Trophoblast cell (in vitro differentiated cells and primary cell): ENCODE data around the gene TIGD2.
A peak's percentile ranks its signal among the peaks of the same experiment; 100 is the strongest.

Experiments used
- DNase-seq, 2 donors: peaks; one replicate each; pipeline ENCODE4 v3.0.0-alpha.2; 2016
- H2AFZ ChIP-seq: 2 replicates; pipeline ENCODE4 v1.6.1; 2013; ENCODE audit warnings: low read length, moderate library complexity, mild to moderate bottlenecking; ENCODE audit not compliant: insufficient read depth, poor library complexity
- H2AK5ac ChIP-seq: 2 replicates; pipeline ENCODE4 v1.6.1; 2013; ENCODE audit warnings: mild to moderate bottlenecking, low read length
- H2BK120ac ChIP-seq: 2 replicates; pipeline ENCODE4 v1.6.1; 2013; ENCODE audit warnings: low read length, mild to moderate bottlenecking, moderate library complexity; ENCODE audit not compliant: insufficient read depth, poor library complexity
- H2BK12ac ChIP-seq: 2 replicates; pipeline ENCODE4 v1.6.1; 2013; ENCODE audit warnings: mild to moderate bottlenecking, low read length, moderate library complexity
- H2BK5ac ChIP-seq: 2 replicates; pipeline ENCODE4 v1.6.1; 2013; ENCODE audit warnings: low read length, low read depth, moderate library complexity, mild to moderate bottlenecking; ENCODE audit not compliant: poor library complexity
- H3K14ac ChIP-seq: 2 replicates; pipeline ENCODE4 v1.6.1; 2013; ENCODE audit warnings: mild to moderate bottlenecking, low read length
- H3K18ac ChIP-seq: 2 replicates; pipeline ENCODE4 v1.6.1; 2013; ENCODE audit warnings: mild to moderate bottlenecking, low read length
- H3K23ac ChIP-seq: 2 replicates; pipeline ENCODE4 v1.6.1; 2013; ENCODE audit warnings: low read length
- H3K27ac ChIP-seq: 2 replicates; pipeline ENCODE4 v1.5.1; 2013; ENCODE audit warnings: low read depth, mild to moderate bottlenecking, inconsistent platforms, low read length, moderate library complexity
- H3K27me3 ChIP-seq: 2 replicates; pipeline ENCODE4 v1.6.1; 2013; ENCODE audit warnings: inconsistent platforms, mild to moderate bottlenecking, low read length, moderate library complexity; ENCODE audit not compliant: insufficient read depth
- H3K36me3 ChIP-seq, 2 experiments: 1 replicate in 1 of 2; 2 replicates in 1 of 2; pipeline ENCODE4 v1.6.1; 2013; ENCODE audit warnings: low read length in 2 of 2, mild to moderate bottlenecking in 2 of 2, moderate library complexity in 1 of 2; ENCODE audit not compliant: insufficient read depth in 2 of 2, control insufficient read depth in 1 of 2
- H3K4ac ChIP-seq: 2 replicates; pipeline ENCODE4 v1.6.1; 2013; ENCODE audit warnings: low read depth, mild to moderate bottlenecking, low read length, moderate library complexity
- H3K4me1 ChIP-seq, 2 experiments: 1 replicate in 1 of 2; 2 replicates in 1 of 2; pipeline ENCODE4 v1.6.1; 2013; ENCODE audit warnings: low read length in 2 of 2, mild to moderate bottlenecking in 2 of 2, moderate library complexity in 1 of 2; ENCODE audit not compliant: insufficient read depth in 2 of 2, control insufficient read depth in 1 of 2
- H3K4me2 ChIP-seq: 2 replicates; pipeline ENCODE4 v1.6.1; 2013; ENCODE audit warnings: inconsistent platforms, mild to moderate bottlenecking, low read length, moderate library complexity
- H3K4me3 ChIP-seq: 2 replicates; pipeline ENCODE4 v1.5.1; 2013; ENCODE audit warnings: mild to moderate bottlenecking, low read depth, low read length, inconsistent platforms
- H3K79me1 ChIP-seq: one replicate; pipeline ENCODE4 v1.6.1; 2013; ENCODE audit warnings: low read length
- H3K79me2 ChIP-seq: 2 replicates; pipeline ENCODE4 v1.6.1; 2013; ENCODE audit warnings: low read length, mild to moderate bottlenecking; ENCODE audit not compliant: control insufficient read depth, insufficient read depth, poor library complexity
- H3K9ac ChIP-seq: 2 replicates; pipeline ENCODE4 v1.6.1; 2013; ENCODE audit warnings: mild to moderate bottlenecking, low read length
- H3K9me3 ChIP-seq: 2 replicates; pipeline ENCODE4 v1.6.1; 2013; ENCODE audit warnings: low read depth, mild to moderate bottlenecking, control low read depth, inconsistent platforms, low read length; ENCODE audit not compliant: insufficient read depth
- H4K12ac ChIP-seq: 2 replicates; pipeline ENCODE4 v1.6.1; 2013; ENCODE audit warnings: low read depth, mild to moderate bottlenecking, low read length, moderate library complexity
- H4K8ac ChIP-seq: 2 replicates; pipeline ENCODE4 v1.6.1; 2013; ENCODE audit warnings: low read depth, mild to moderate bottlenecking, low read length, moderate library complexity
- H4K91ac ChIP-seq: one replicate; pipeline ENCODE4 v1.6.1; 2013; ENCODE audit warnings: low read depth, mild to moderate bottlenecking, low read length, moderate library complexity
- WGBS: extraction: QIAGEN DNeasy Blood & Tissue Kit; methylation state at CpG from one replicate; pipeline ENCODE4 v1.1.7; 2013; ENCODE audit warnings: missing lambda C conversion rate; ENCODE audit not compliant: insufficient read length, insufficient coverage; ENCODE audit errors: extremely low coverage; 5-methylcytosine and 5-hydroxymethylcytosine counted together

The TIGD2 gene

DNA sequence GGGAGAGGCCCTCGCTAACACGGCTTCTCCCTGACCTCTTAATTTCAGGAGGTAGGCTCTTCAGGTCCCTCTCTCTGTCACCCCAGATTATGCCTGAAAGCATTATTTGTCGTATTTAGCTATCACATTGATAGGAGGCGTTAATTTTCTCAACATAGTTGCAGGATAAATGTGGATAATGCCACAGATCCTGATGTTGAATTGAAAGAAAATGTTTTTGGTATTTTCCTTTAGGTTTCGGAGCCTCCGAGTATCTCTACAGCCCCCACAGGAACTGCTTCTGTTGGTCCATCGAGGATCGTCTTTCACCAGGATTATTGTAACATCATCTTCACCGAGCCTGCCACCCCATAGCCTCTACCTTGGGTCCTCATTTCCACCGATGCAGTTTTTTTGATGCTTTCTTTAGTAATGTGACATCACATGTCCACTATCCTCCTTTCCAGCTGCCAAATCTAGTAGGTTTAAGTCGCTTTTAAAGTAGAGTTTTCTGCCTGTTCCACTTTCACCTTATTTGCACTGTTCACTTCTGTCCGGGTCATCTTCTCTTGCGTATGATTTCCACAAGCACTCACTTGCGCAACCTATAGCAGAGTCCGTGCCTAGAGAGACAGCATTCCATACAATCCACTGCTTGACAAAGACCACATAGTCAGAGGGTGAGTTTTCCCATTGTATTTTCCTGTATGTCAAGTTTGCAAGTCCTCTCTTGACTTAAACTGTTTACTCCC, 665 bp downstream of the TIGD2 start:
- Histone ChIP-seq H2BK120ac (peak overlapping the region; percentile 44), H3K79me2 (peaks cover 4% of the 10 kb centered on the region), H3K79me1 (peaks cover 6% of the 10 kb centered on the region), H3K27ac (peak overlapping the region; percentile 73), H3K4me3 (peak overlapping the region; percentile 84), H3K9ac (peak overlapping the region; percentile 88), H3K18ac (peak overlapping the region; percentile 74), H4K8ac (peak overlapping the region; percentile 91), H3K27me3 (no peaks in the 10 kb centered on the region), H2BK5ac (peak overlapping the region; percentile 61), H3K4me1 (peaks cover 5 to 9% of the 10 kb centered on the region in 2 experiments), H2AFZ (peak overlapping the region; percentile 80), H2AK5ac (no peak overlapping the region), H4K91ac (peak overlapping the region; percentile 77), H3K23ac (no peak overlapping the region), H4K12ac (no peak overlapping the region), H3K4ac (peak overlapping the region; percentile 71), H3K4me2 (peak overlapping the region; percentile 97), H3K36me3 (no peaks in the 10 kb centered on the region), H2BK12ac (no peak overlapping the region), H3K14ac (peak overlapping the region; percentile 57), H3K9me3 (peaks cover 4% of the 10 kb centered on the region)
- DNase-seq: peak; percentile 90 to 97
- no CpG with 5 or more reads among the region's 15 CpGs for WGBS

DNA sequence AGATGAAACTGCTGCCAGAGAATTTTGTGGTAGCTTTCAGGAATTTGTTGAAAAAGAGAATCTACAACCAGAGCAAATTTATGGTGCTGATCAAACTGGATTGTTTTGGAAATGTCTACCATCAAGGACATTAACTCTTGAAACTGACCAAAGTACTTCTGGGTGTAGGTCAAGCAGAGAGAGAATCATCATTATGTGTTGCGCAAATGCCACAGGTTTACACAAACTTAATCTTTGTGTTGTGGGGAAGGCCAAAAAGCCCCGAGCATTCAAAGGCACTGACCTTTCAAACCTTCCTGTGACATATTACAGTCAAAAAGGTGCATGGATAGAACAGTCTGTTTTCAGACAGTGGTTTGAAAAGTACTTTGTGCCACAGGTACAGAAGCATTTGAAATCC, 2.1 kb downstream of the TIGD2 start:
- no peak overlapping the region for H3K14ac ChIP-seq
- no peak for DNase-seq

DNA sequence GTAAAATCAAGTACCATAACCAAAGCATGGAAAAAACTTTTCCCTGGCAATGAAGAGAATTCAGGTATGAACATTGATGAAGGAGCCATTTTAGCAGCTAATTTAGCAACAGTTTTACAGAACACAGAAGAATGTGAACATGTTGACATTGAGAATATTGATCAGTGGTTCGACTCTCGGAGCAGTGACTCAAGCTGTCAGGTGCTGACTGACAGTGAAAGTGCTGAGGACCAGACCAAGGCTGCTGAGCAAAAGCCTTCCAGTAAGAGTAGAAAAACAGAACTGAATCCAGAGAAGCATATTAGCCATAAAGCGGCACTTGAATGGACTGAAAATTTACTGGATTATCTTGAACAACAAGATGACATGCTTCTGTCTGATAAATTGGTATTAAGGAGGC, 2.8 kb downstream of the TIGD2 start:
- H2BK12ac ChIP-seq: no peak overlapping the region
- peaks cover 0 to 2% of the 10 kb centered on the region in 2 experiments for H3K36me3 ChIP-seq
- H3K27me3 ChIP-seq: no peaks in the 10 kb centered on the region
- DNase-seq: no peak
- H3K18ac ChIP-seq: no peak overlapping the region
- H3K27ac ChIP-seq: no peak overlapping the region
- no peak overlapping the region for H2AFZ ChIP-seq
- H3K9ac ChIP-seq: no peak overlapping the region
- no peak overlapping the region for H3K4ac ChIP-seq
- no peak overlapping the region for H2AK5ac ChIP-seq
- H2BK120ac ChIP-seq: no peak overlapping the region
- H3K14ac ChIP-seq: no peak overlapping the region
- no CpG with 5 or more reads among the region's 3 CpGs for WGBS
- H4K8ac ChIP-seq: no peak overlapping the region
- no peaks in the 10 kb centered on the region for H3K9me3 ChIP-seq
- H2BK5ac ChIP-seq: no peak overlapping the region
- no peak overlapping the region for H4K12ac ChIP-seq
- no peak overlapping the region for H3K4me3 ChIP-seq
- H3K4me2 ChIP-seq: no peak overlapping the region
- peaks cover 6% of the 10 kb centered on the region for H3K79me1 ChIP-seq
- peaks cover 4% of the 10 kb centered on the region for H3K79me2 ChIP-seq
- H4K91ac ChIP-seq: no peak overlapping the region
- peaks cover 5 to 9% of the 10 kb centered on the region in 2 experiments for H3K4me1 ChIP-seq
- no peak overlapping the region for H3K23ac ChIP-seq

More for the DNA sequence above, 2.1 kb downstream of the TIGD2 start:
- no peak overlapping the region for H2BK5ac ChIP-seq
- peaks cover 5 to 9% of the 10 kb centered on the region in 2 experiments for H3K4me1 ChIP-seq
- H3K79me1 ChIP-seq: peaks cover 6% of the 10 kb centered on the region
- no peaks in the 10 kb centered on the region for H3K27me3 ChIP-seq
- peak overlapping the region; percentile 50 for H3K27ac ChIP-seq
- WGBS: no CpG with 5 or more reads among the region's 2 CpGs
- H3K4ac ChIP-seq: no peak overlapping the region
- no peaks in the 10 kb centered on the region for H3K9me3 ChIP-seq
- no peak overlapping the region for H2BK120ac ChIP-seq
- no peak overlapping the region for H4K91ac ChIP-seq
- no peak overlapping the region for H2AK5ac ChIP-seq
- no peak overlapping the region for H3K23ac ChIP-seq
- no peak overlapping the region for H2AFZ ChIP-seq
- no peak overlapping the region for H3K9ac ChIP-seq
- H3K36me3 ChIP-seq: peaks cover 0 to 2% of the 10 kb centered on the region in 2 experiments
- peaks cover 4% of the 10 kb centered on the region for H3K79me2 ChIP-seq
- no peak overlapping the region for H3K18ac ChIP-seq
- H2BK12ac ChIP-seq: no peak overlapping the region
- H4K8ac ChIP-seq: no peak overlapping the region
- H4K12ac ChIP-seq: no peak overlapping the region
- no peak overlapping the region for H3K4me3 ChIP-seq
- H3K4me2 ChIP-seq: no peak overlapping the region

DNA sequence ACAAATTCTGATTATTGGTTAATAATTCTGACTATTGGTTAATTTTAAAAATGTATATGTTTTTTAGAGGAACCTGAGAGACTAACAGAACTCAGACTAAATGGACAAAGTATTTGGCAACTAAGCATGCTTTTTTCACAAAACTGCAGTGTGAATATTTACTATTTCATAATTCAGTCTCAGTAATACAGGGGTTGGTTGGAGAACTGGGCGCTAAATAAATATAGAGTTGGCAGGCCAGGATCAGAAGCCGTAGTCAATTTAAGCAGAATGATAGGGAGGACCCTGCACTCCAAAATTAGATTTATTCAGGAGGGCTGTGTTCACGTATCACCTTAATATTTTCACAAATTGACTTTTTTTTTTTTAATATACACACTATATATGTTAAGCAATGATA, 5.8 kb downstream of the TIGD2 start:
- no peak overlapping the region for H3K4ac ChIP-seq
- no peaks in the 10 kb centered on the region for H3K79me1 ChIP-seq
- no peaks in the 10 kb centered on the region for H3K79me2 ChIP-seq
- H3K23ac ChIP-seq: no peak overlapping the region
- no peak overlapping the region for H2AK5ac ChIP-seq
- H3K4me2 ChIP-seq: no peak overlapping the region
- no peak overlapping the region for H2BK12ac ChIP-seq
- peaks cover 0 to 2% of the 10 kb centered on the region in 2 experiments for H3K36me3 ChIP-seq
- H2AFZ ChIP-seq: no peak overlapping the region
- no peak overlapping the region for H3K14ac ChIP-seq
- H2BK5ac ChIP-seq: no peak overlapping the region
- H4K8ac ChIP-seq: no peak overlapping the region
- H3K27me3 ChIP-seq: no peaks in the 10 kb centered on the region
- no peak overlapping the region for H3K18ac ChIP-seq
- no peak overlapping the region for H4K91ac ChIP-seq
- H3K9ac ChIP-seq: no peak overlapping the region
- no CpG with 5 or more reads among the region's 3 CpGs for WGBS
- H3K4me3 ChIP-seq: no peak overlapping the region
- DNase-seq: no peak
- no peaks in the 10 kb centered on the region for H3K9me3 ChIP-seq
- H4K12ac ChIP-seq: no peak overlapping the region
- no peak overlapping the region for H3K27ac ChIP-seq
- H2BK120ac ChIP-seq: no peak overlapping the region
- H3K4me1 ChIP-seq: peaks cover 2 to 7% of the 10 kb centered on the region in 2 experiments
